GM12891 (cell line): ENCODE measurements around the gene ZNF740.
"Not testable (repeated sequence)": the region's sequence is repeated elsewhere in the genome, so short reads cannot be mapped to it uniquely, and the experiment has no call there.

Experiments used
- DNase-seq: peaks from one replicate; pipeline ENCODE4 v3.0.0; 2011; ENCODE audit warnings: low spot score; ENCODE audit not compliant: insufficient read length
- FAIRE-seq: peaks from 2 replicates; lab custom pipeline; 2011; peaks lifted over from hg19 to GRCh38; lab: Jason Lieb, UNC
- PAX5 ChIP-seq: IDR thresholded peaks from 2 replicates; pipeline ENCODE4 v1.6.1; 2011; ENCODE audit warnings: low read length, moderate library complexity, mild to moderate bottlenecking; ENCODE audit not compliant: insufficient read depth, severe bottlenecking
- POLR2A ChIP-seq: IDR thresholded peaks from 2 replicates; pipeline ENCODE4 v1.6.1; 2011; ENCODE audit warnings: low read depth, low read length, control low read depth
- POLR2AphosphoS5 ChIP-seq: IDR thresholded peaks from 2 replicates; pipeline ENCODE4 v1.6.1; 2011; ENCODE audit warnings: low read depth, low read length, control low read depth
- POU2F2 ChIP-seq: IDR thresholded peaks from 2 replicates; pipeline ENCODE4 v1.6.1; 2011; ENCODE audit warnings: low read depth, mild to moderate bottlenecking, control low read depth, low read length, moderate library complexity
- SPI1 ChIP-seq: IDR thresholded peaks from 2 replicates; pipeline ENCODE4 v1.6.1; 2011; ENCODE audit warnings: low read depth, low read length, control low read depth
- TAF1 ChIP-seq: IDR thresholded peaks from 2 replicates; pipeline ENCODE4 v1.6.1; 2011; ENCODE audit warnings: low read depth, low read length, control low read depth

The ZNF740 gene

GRCh38 chr12:53171725-53172329, 8.7 kb upstream of the ZNF740 start:
- DNase-seq (no peak), FAIRE-seq (no peak)
- TF ChIP-seq POLR2AphosphoS5: no peak
- no peak for TF ChIP-seq POLR2A

GRCh38 chr12:53172352-53172751, 8.2 kb upstream of the ZNF740 start:
- no peak for DNase-seq
- TF ChIP-seq POU2F2 (no peak), TAF1 (no peak), POLR2AphosphoS5 (no peak), SPI1 (no peak), POLR2A (no peak), PAX5 (no peak)
- no peak for FAIRE-seq

- FAIRE-seq (no peak), DNase-seq (no peak)
- TF ChIP-seq PAX5 (no peak), POU2F2 (no peak), TAF1 (no peak), SPI1 (no peak), POLR2AphosphoS5 (no peak), POLR2A (no peak)
Observed at GRCh38 chr12:53173085-53173715, 7.3 kb upstream of the ZNF740 start.

GRCh38 chr12:53174881-53175491, 5.5 kb upstream of the ZNF740 start:
- TF ChIP-seq SPI1 (no peak), POU2F2 (no peak), POLR2AphosphoS5 (no peak), POLR2A (no peak), PAX5 (no peak), TAF1 (no peak)
- DNase-seq (no peak), FAIRE-seq (no peak)

- TF ChIP-seq TAF1 (no peak), POLR2A (no peak), SPI1 (no peak), PAX5 (no peak), POLR2AphosphoS5 (no peak), POU2F2 (no peak)
- no peak for DNase-seq
- no peak for FAIRE-seq
Observed at GRCh38 chr12:53176750-53177149, 3.8 kb upstream of the ZNF740 start.

- FAIRE-seq, DNase-seq: not testable (repeated sequence)
Observed at GRCh38 chr12:53177447-53177846, 3.1 kb upstream of the ZNF740 start.

GRCh38 chr12:53178803-53179202, 1.7 kb upstream of the ZNF740 start:
- DNase-seq, FAIRE-seq: not testable (repeated sequence)

- FAIRE-seq (no peak), DNase-seq (no peak)
- TF ChIP-seq POLR2AphosphoS5: no peak
- TF ChIP-seq PAX5: no peak
- no peak for TF ChIP-seq TAF1
- no peak for TF ChIP-seq SPI1
Observed at GRCh38 chr12:53179687-53180219, 769 bp upstream of the ZNF740 start.

GRCh38 chr12:53180931-53181645, 566 bp downstream of the ZNF740 start:
- peak; percentile 93 for DNase-seq
- no peak for FAIRE-seq
- no peak for TF ChIP-seq POLR2A
- TF ChIP-seq PAX5: no peak
- TF ChIP-seq POLR2AphosphoS5: no peak
- 0 out of 2 replicates have a peak, but pooled peaks have one; percentile 17 for TF ChIP-seq TAF1
- no peak for TF ChIP-seq POU2F2
- TF ChIP-seq SPI1: no peak
